ENCODE data around the gene SDF4.

GRCh38 chr1:1231400-1232207 is at the start of gene SDF4:
- TF ChIP-seq TARDBP (IDR thresholded peaks at IDR 0.05) (no peak), SUZ12 (IDR thresholded peaks at IDR 0.05) (no peak), FOXM1 (IDR thresholded peaks at IDR 0.05; ENCODE audit: borderline replicate concordance) (no peak), LEF1 (IDR thresholded peaks at IDR 0.05; ENCODE audit: borderline replicate concordance) (no peak), SP1 (IDR thresholded peaks at IDR 0.05) (no peak), BHLHE40 (IDR thresholded peaks at IDR 0.05; ENCODE audit: borderline replicate concordance) (no peak), ELF4 (IDR thresholded peaks at IDR 0.05) (peak; percentile 80)
